ENCODE measurements around the gene EXOSC2. TPM values are rescaled to one million over a fixed set of nuclear protein-coding genes. Genes with fewer than 3 reads are reported as not detected.

The EXOSC2 gene
- total RNA-seq, 2 experiments from 2014 or later = 96.4 to 101 TPM

Other genes with a start within 250 kb of the EXOSC2 start
- gene ASS1, start 248.8 kb upstream of the EXOSC2 start, total RNA-seq = 1 to 10 TPM; 5.1 TPM
- gene FUBP3, start 114.2 kb upstream of the EXOSC2 start, total RNA-seq = 10 to 100 TPM; 48.4 to 50.8 TPM
- not detected for gene PRDM12, start 29.2 kb upstream of the EXOSC2 start, total RNA-seq
- 10 to 100 TPM; 37.9 to 38.5 TPM for gene ABL1, start 141.5 kb downstream of the EXOSC2 start, total RNA-seq
- not detected for gene QRFP, start 203.0 kb downstream of the EXOSC2 start, total RNA-seq
- not detected for gene FIBCD1, start 245.5 kb downstream of the EXOSC2 start, total RNA-seq